Small intestine (tissue), 7 donors: ENCODE results near the gene NUP62. TPM values are rescaled to one million over a fixed set of nuclear protein-coding genes. Genes with fewer than 3 reads are reported as not detected.

Source experiments
- DNase-seq, 2 donors: peaks; one replicate each; pipeline versions ENCODE4 v3.0.0 to v3.0.0-alpha.2; 2013
- FAIRE-seq: peaks from 2 replicates; lab custom pipeline; 2012; peaks lifted over from hg19 to GRCh38; lab: Jason Lieb, UNC
- H3K27ac ChIP-seq, 3 donors: one replicate each; pipeline ENCODE4 v1.5.1; 2013; ENCODE audit warnings: low read length in 2 of 3, mild to moderate bottlenecking in 2 of 3, control low read depth in 1 of 3, inconsistent platforms in 1 of 3, low read depth in 1 of 3, moderate library complexity in 1 of 3
- H3K27me3 ChIP-seq, 3 donors: one replicate each; pipeline ENCODE4 v1.6.1; 2013; ENCODE audit warnings: low read length in 3 of 3, inconsistent platforms in 1 of 3; ENCODE audit not compliant: control insufficient read depth in 3 of 3, insufficient read depth in 3 of 3
- H3K36me3 ChIP-seq, 3 donors: one replicate each; pipeline ENCODE4 v1.6.1; 2013; ENCODE audit warnings: low read length in 3 of 3, inconsistent platforms in 1 of 3, low read depth in 1 of 3, mild to moderate bottlenecking in 1 of 3, moderate library complexity in 1 of 3; ENCODE audit not compliant: control insufficient read depth in 3 of 3, insufficient read depth in 2 of 3
- H3K4me1 ChIP-seq, 3 donors: one replicate each; pipeline ENCODE4 v1.6.1; 2013; ENCODE audit warnings: low read length in 2 of 3, inconsistent platforms in 1 of 3, low read depth in 1 of 3, mild to moderate bottlenecking in 1 of 3, moderate library complexity in 1 of 3; ENCODE audit not compliant: control insufficient read depth in 3 of 3, insufficient read depth in 2 of 3
- H3K4me3 ChIP-seq, 3 donors: one replicate each; pipeline ENCODE4 v1.5.1; 2013; ENCODE audit warnings: low read length in 3 of 3, control low read depth in 1 of 3, inconsistent platforms in 1 of 3, low read depth in 1 of 3, mild to moderate bottlenecking in 1 of 3, moderate library complexity in 1 of 3
- H3K9me3 ChIP-seq, 2 donors: one replicate each; pipeline ENCODE4 v1.6.1; 2013; ENCODE audit warnings: low read depth in 1 of 2, low read length in 1 of 2; ENCODE audit not compliant: control insufficient read depth in 2 of 2, insufficient read depth in 1 of 2
- WGBS, 3 donors: extraction: QIAGEN DNeasy Blood & Tissue Kit; methylation state at CpG; one replicate each; pipeline ENCODE4 v1.1.7; 2013; 5-methylcytosine and 5-hydroxymethylcytosine counted together
- polyA plus RNA-seq, 4 donors: library from polyadenylated mRNA; stranded (reverse) in 3 of 4; unstranded in 1 of 4; fragments of 200-250 nt in 3 of 4; fragments of 120-200 nt in 1 of 4; gene quantifications; one replicate each; pipeline versions ENCODE4 v1.2.1 to v1.2.3, GENCODE V29; 2013
- donor health status: healthy with polysubstance abuse.
- donor health status: control.
- donor health status: control.
- donor health status: Bipolar disorder and iron deficiency.
- donor health status: healthy.

The NUP62 gene
- polyA plus RNA-seq, 4 donors: 20.5 to 44.0 (median 27.9) TPM

DNA sequence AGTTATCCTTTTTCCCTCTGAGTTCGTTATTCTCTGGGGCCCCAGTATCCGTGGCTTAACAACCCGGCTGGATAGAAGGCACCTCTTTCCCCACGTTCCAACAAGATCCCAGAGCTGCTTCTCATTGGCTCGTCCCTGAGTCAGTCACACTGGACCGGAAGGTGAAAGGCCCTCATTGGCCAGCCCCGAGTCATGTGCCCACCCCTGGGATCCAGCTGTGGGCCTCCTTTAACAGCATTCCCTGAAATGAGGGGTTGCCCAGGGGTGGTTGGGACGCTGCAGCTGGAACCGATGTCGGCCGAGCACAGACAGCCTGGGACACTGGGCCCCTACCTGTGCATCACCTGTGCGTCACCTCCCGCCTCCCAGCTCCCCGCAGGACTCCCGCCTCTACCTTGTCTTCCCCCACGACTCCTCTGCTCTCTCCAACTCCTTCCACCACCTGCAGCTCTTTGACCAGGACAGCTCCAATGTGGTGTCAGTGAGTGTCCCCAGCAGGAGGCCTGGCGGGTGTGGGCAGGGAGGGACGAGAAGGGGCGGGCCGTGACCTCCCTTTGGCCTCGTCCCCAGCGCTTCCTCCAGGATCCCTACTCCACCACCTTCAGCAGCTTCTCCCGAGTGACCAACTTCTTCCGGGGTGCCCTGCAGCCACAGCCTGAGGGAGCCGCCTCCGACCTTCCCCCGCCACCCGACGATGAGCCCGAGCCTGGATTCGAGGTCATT, 47.5 kb downstream of the NUP62 start:
- Histone ChIP-seq H3K36me3 (peaks cover 26 to 76% (median 37%) of the 10 kb centered on the region in 3 donors), H3K4me3 (no peak overlapping the region), H3K9me3 (peaks cover 0 to 9% of the 10 kb centered on the region in 2 donors), H3K27ac (no peak overlapping the region), H3K27me3 (no peaks in the 10 kb centered on the region), H3K4me1 (peaks cover 0 to 12% (median 0%) of the 10 kb centered on the region in 3 donors)
- 87 to 92% (median 90%) methylated on average over 30 to 31 of the region's 31 CpGs for whole genome bisulfite sequencing, 3 donors
- DNase-seq: no peak
- FAIRE-seq: no peak

GRCh38 chr19:49881186-49881585, 48.1 kb downstream of the NUP62 start:
- no peak for DNase-seq
- H3K36me3 ChIP-seq: peaks cover 26 to 74% (median 37%) of the 10 kb centered on the region in 3 donors
- 94 to 98% (median 98%) methylated on average over 13 to 17 of the region's 17 CpGs for WGBS, 3 donors

GRCh38 chr19:49880162-49880869, 49.0 kb downstream of the NUP62 start:
- H3K4me3 ChIP-seq: no peak overlapping the region
- peaks cover 0 to 9% of the 10 kb centered on the region in 2 donors for H3K9me3 ChIP-seq
- peaks cover 26 to 70% (median 37%) of the 10 kb centered on the region in 3 donors for H3K36me3 ChIP-seq
- H3K27me3 ChIP-seq: no peaks in the 10 kb centered on the region
- H3K27ac ChIP-seq: no peak overlapping the region
- DNase-seq (peak in 1 of 2 donors; percentile 76), FAIRE-seq (no peak)
- 62 to 87% (median 73%) methylated on average over 10 of the region's 10 CpGs for WGBS, 3 donors
- peaks cover 0 to 15% (median 3%) of the 10 kb centered on the region in 3 donors for H3K4me1 ChIP-seq

More at GRCh38 chr19:49881186-49881585, 48.1 kb downstream of the NUP62 start:
- no peak for FAIRE-seq
- Histone ChIP-seq H3K27me3 (no peaks in the 10 kb centered on the region), H3K4me1 (peaks cover 0 to 12% (median 0%) of the 10 kb centered on the region in 3 donors), H3K27ac (no peak overlapping the region), H3K4me3 (no peak overlapping the region), H3K9me3 (peaks cover 0 to 9% of the 10 kb centered on the region in 2 donors)

GRCh38 chr19:49879243-49879963, 49.9 kb downstream of the NUP62 start:
- Histone ChIP-seq H3K27me3 (no peaks in the 10 kb centered on the region), H3K36me3 (peaks cover 20 to 67% (median 33%) of the 10 kb centered on the region in 3 donors), H3K4me3 (no peak overlapping the region), H3K4me1 (peaks cover 0 to 19% (median 4%) of the 10 kb centered on the region in 3 donors), H3K9me3 (peaks cover 0 to 9% of the 10 kb centered on the region in 2 donors), H3K27ac (no peak overlapping the region)
- DNase-seq: peak in 1 of 2 donors; percentile 30
- 96 to 97% (median 96%) methylated on average over 12 of the region's 12 CpGs for WGBS, 3 donors
- FAIRE-seq: no peak

- peaks cover 16 to 67% (median 26%) of the 10 kb centered on the region in 3 donors for H3K36me3 ChIP-seq
- FAIRE-seq (no peak), DNase-seq (no peak)
- WGBS, 3 donors: 87 to 92% (median 88%) methylated on average over 9 of the region's 9 CpGs
- H3K4me3 ChIP-seq: peak overlapping the region in 1 of 3 donors; percentile 83
- H3K27me3 ChIP-seq: no peaks in the 10 kb centered on the region
- peaks cover 0 to 19% (median 4%) of the 10 kb centered on the region in 3 donors for H3K4me1 ChIP-seq
- peak overlapping the region in 2 of 3 donors; percentile 98 to 99 for H3K27ac ChIP-seq
- H3K9me3 ChIP-seq: peaks cover 0 to 9% of the 10 kb centered on the region in 2 donors
These were observed 50.6 kb downstream of the NUP62 start for GRCh38 chr19:49878744-49879070.

DNA sequence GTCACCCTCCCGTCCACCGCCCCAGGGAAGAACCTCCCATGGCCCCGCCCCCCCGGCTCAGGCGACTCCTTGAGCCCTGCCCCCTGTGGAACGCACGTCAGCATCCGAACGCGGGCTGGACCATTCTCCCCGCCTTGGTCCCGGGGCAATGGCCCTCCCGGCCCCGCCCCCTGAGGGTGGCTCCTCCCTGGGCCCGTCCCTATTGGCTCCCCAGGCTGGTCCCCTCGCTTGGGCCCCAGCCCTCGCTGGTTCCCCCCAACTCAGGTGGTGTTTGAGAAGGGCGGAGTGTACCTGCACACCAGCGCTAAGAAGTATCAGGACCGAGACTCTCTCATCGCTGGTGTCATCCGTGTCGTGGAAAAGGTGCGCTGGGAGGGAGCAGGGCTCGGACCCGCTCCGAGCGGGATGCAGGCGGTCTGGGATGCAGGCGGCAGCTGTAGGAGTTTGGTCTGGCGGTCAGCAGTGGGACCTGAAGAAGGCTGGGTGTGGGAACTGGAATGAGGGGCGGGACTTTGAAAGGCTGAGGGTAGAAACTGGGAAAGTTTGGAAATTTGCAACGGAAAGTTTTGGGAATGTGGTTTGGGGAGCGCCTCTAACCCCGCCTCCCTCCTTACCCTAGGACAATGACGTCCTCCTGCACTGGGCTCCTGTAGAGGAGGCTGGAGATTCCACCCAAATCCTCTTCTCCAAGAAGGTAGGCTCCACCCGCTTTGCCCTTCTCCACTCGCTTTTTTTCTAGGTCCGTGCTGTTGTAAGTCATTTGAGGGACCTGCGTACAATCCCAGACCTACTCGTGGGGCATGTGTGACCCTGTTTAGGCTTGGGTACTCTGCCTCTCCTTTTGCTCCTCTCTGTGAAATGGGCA, 51.2 kb downstream of the NUP62 start:
- WGBS, 3 donors: 8 to 10% (median 8%) methylated on average over 30 to 41 of the region's 41 CpGs
- H3K4me3 ChIP-seq: peak overlapping the region; percentile 45 to 83 (median 61)
- peak overlapping the region; percentile 79 to 99 (median 98) for H3K27ac ChIP-seq
- FAIRE-seq (no peak), DNase-seq (peak; percentile 99)
- H3K4me1 ChIP-seq: peaks cover 0 to 19% (median 4%) of the 10 kb centered on the region in 3 donors
- H3K27me3 ChIP-seq: no peaks in the 10 kb centered on the region
- H3K9me3 ChIP-seq: peaks cover 0 to 7% of the 10 kb centered on the region in 2 donors
- H3K36me3 ChIP-seq: peaks cover 10 to 64% (median 20%) of the 10 kb centered on the region in 3 donors

- no peaks in the 10 kb centered on the region for H3K9me3 ChIP-seq
- DNase-seq (peak; percentile 100), FAIRE-seq (peak; percentile 49)
- H3K4me3 ChIP-seq: peak within 1 kb of the TSS; percentile 78 to 83 (median 80)
- H3K27me3 ChIP-seq: no peaks in the 10 kb centered on the region
- peaks cover 2 to 62% (median 11%) of the 10 kb centered on the region in 3 donors for H3K36me3 ChIP-seq
- WGBS, 3 donors: 0% methylated on average over 61 of the region's 61 CpGs
- H3K4me1 ChIP-seq: peaks cover 0 to 19% (median 4%) of the 10 kb centered on the region in 3 donors
- peak within 1 kb of the TSS; percentile 96 to 99 (median 98) for H3K27ac ChIP-seq
These were observed 52.1 kb downstream of the NUP62 start, which contains the start of the genes AKT1S1 and TBC1D17 for GRCh38 chr19:49877020-49877878. Gene AKT1S1 (minus strand): TSS chr19:49877355. CDS start chr19:49873295, 4,060 bp downstream. Gene TBC1D17 (plus strand): TSS chr19:49877702. CDS start chr19:49877724, 22 bp downstream.
